Caco-2 (cell line): ENCODE results near the gene EBNA1BP2. TPM values are rescaled to one million over a fixed set of nuclear protein-coding genes. Genes with fewer than 3 reads are reported as not detected.

Experiments
- BruUV-seq: library from RNA; stranded (reverse); fragments of 400-500 nt; replicated peaks from 2 replicates; lab custom pipeline; 2021; lab: Mats Ljungman, UMichigan
- CTCF ChIA-PET: fragments of 300-600 bp; sonication (Branson Sonifier 250); formaldehyde crosslinking; loops from one replicate; lab custom pipeline; 2022; ENCODE audit warnings: antibody characterized with exemption; lab: Charles Lee
- POLR2A ChIA-PET: fragments of 300-600 bp; sonication (Branson Sonifier 250); formaldehyde crosslinking; loops from one replicate; lab custom pipeline; 2022; ENCODE audit warnings: antibody characterized with exemption; lab: Charles Lee
- DNase-seq, 2 experiments: peaks; one replicate each; pipeline versions ENCODE4 v3.0.0 to v3.0.0-alpha.2; 2020 to 2022
- H3K27me3 ChIP-seq: replicated peaks from 2 replicates; pipeline ENCODE4 v1.6.0; 2011; ENCODE audit warnings: low read length; ENCODE audit not compliant: control insufficient read depth, insufficient read depth
- H3K36me3 ChIP-seq: 2 replicates; pipeline ENCODE4 v1.5.1; 2011; ENCODE audit warnings: low read length; ENCODE audit not compliant: control insufficient read depth, insufficient read depth
- H3K4me1 ChIP-seq: fragments of 250-450 bp; sonication (Bioruptor Pico); 2 replicates; pipeline ENCODE4 v1.5.1; 2020; ENCODE audit warnings: mild to moderate bottlenecking
- H3K4me3 ChIP-seq: 2 replicates; pipeline ENCODE4 v1.5.1; 2011; ENCODE audit warnings: low read depth, mild to moderate bottlenecking, control low read depth, low read length
- H3K9me3 ChIP-seq: fragments of 250-450 bp; sonication (Bioruptor Pico); 2 replicates; pipeline ENCODE4 v1.5.1; 2020; ENCODE audit warnings: mild to moderate bottlenecking, moderate library complexity
- H3K27ac Mint-ChIP-seq: one replicate; pipeline ENCODE4 v1.8.0; 2022; ENCODE audit warnings: mixed read lengths; ENCODE audit not compliant: unreplicated experiment
- H3K27me3 Mint-ChIP-seq: one replicate; pipeline ENCODE4 v1.8.0; 2022; ENCODE audit warnings: mixed read lengths; ENCODE audit not compliant: insufficient read depth, unreplicated experiment
- H3K36me3 Mint-ChIP-seq: one replicate; pipeline ENCODE4 v1.8.0; 2022; ENCODE audit warnings: mild to moderate bottlenecking, mixed read lengths; ENCODE audit not compliant: insufficient read depth, unreplicated experiment
- H3K4me1 Mint-ChIP-seq: one replicate; pipeline ENCODE4 v1.8.0; 2022; ENCODE audit warnings: low read depth, mixed read lengths; ENCODE audit not compliant: unreplicated experiment
- H3K4me3 Mint-ChIP-seq: one replicate; pipeline ENCODE4 v1.8.0; 2022; ENCODE audit warnings: mild to moderate bottlenecking, moderate library complexity, mixed read lengths; ENCODE audit not compliant: unreplicated experiment
- H3K9me3 Mint-ChIP-seq: one replicate; pipeline ENCODE4 v1.8.0; 2022; ENCODE audit warnings: mixed read lengths; ENCODE audit not compliant: unreplicated experiment
- CTCF ChIP-seq, 2 experiments: fragments of 200-600 bp in 1 of 2; IDR thresholded peaks; 1 replicate in 1 of 2; 2 replicates in 1 of 2; pipeline versions ENCODE4 v1.5.1 to v1.8.0; 2011 to 2022; ENCODE audit warnings: antibody characterized with exemption in 1 of 2, control low read depth in 1 of 2, inconsistent platforms in 1 of 2, low read depth in 1 of 2, low read length in 1 of 2, mild to moderate bottlenecking in 1 of 2, moderate library complexity in 1 of 2; ENCODE audit not compliant: insufficient read depth in 1 of 2, severe bottlenecking in 1 of 2, unreplicated experiment in 1 of 2
- intact Hi-C: fragments of 100-400 bp; cut with micrococcal nuclease; formaldehyde crosslinking; loops from one replicate; pipeline ENCODE4 v1.10.0; 2022; ENCODE audit not compliant: unreplicated experiment
- total RNA-seq: library from RNA; stranded (reverse); gene quantifications from 2 replicates; pipeline ENCODE4 v1.2.3, GENCODE V29; 2022

EBNA1BP2 gene
- total RNA-seq, 1 experiment from 2014 or later = 56.3 TPM

GRCh38 chr1:43207229-43207853, 35.3 kb upstream of the EBNA1BP2 start:
- Mint-ChIP-seq H3K9me3 (no peaks in the 10 kb centered on the region), H3K4me1 (no peaks in the 10 kb centered on the region), H3K27me3 (no peaks in the 10 kb centered on the region), H3K4me3 (peak overlapping the region; percentile 53), H3K36me3 (peaks cover 22% of the 10 kb centered on the region), H3K27ac (peak overlapping the region; percentile 93)
- no peak for TF ChIP-seq CTCF (IDR thresholded peaks at IDR 0.05; ENCODE audit: insufficient read depth in 1 of 2, low read depth in 1 of 2, low read length in 1 of 2, severe bottlenecking in 1 of 2, unreplicated experiment in 1 of 2)
- TSS peak; percentile 99 for BruUV-seq
- Histone ChIP-seq H3K36me3 (no peaks in the 10 kb centered on the region), H3K27me3 (no peaks in the 10 kb centered on the region), H3K4me3 (no peak overlapping the region), H3K4me1 (peaks cover 32% of the 10 kb centered on the region), H3K9me3 (peaks cover 24% of the 10 kb centered on the region)
- CTCF ChIA-PET = interaction anchor here (1.0 to 2.1 kb wide), 5 partner anchors 19 to 207 kb away, joined by 3 to 7 read pairs (median 5); partner anchors contain the start of genes C1orf210, CFAP57 and EBNA1BP2
- POLR2A ChIA-PET = interaction anchor here (0.6 to 2.0 kb wide), 6 partner anchors 17 to 200 kb away, joined by 3 to 17 read pairs (median 6); partner anchors contain the start of genes C1orf210, CFAP57, EBNA1BP2 and ELOVL1
- intact Hi-C loops = no loop called here
- DNase-seq = peak in 1 of 2 experiments; percentile 55

GRCh38 chr1:43206600-43207228, 34.6 kb upstream of the EBNA1BP2 start:
- TF ChIP-seq CTCF (IDR thresholded peaks at IDR 0.05; ENCODE audit: insufficient read depth in 1 of 2, low read depth in 1 of 2, low read length in 1 of 2, severe bottlenecking in 1 of 2, unreplicated experiment in 1 of 2) = no peak
- ChIA-PET POLR2A (interaction anchor here (0.7 to 2.0 kb wide), 8 partner anchors 9 to 361 kb away, joined by 3 to 17 read pairs (median 6); partner anchors contain the start of genes C1orf210, CFAP57, EBNA1BP2 and ELOVL1), CTCF (interaction anchor here (0.6 to 2.1 kb wide), 6 partner anchors 20 to 318 kb away, joined by 3 to 7 read pairs (median 4); partner anchors contain the start of genes C1orf210, CFAP57 and EBNA1BP2)
- no peaks in the 10 kb centered on the region for H3K27me3 Mint-ChIP-seq
- peak overlapping the region; percentile 53 for H3K4me3 Mint-ChIP-seq
- peaks cover 32% of the 10 kb centered on the region for H3K4me1 ChIP-seq
- H3K9me3 Mint-ChIP-seq = no peaks in the 10 kb centered on the region
- no peaks in the 10 kb centered on the region for H3K27me3 ChIP-seq
- H3K4me3 ChIP-seq = no peak overlapping the region
- peaks cover 29% of the 10 kb centered on the region for H3K9me3 ChIP-seq
- intact Hi-C loops = loop anchor here (1.0 kb wide), 1 partner anchor 34 kb away; the partner anchor contains the start of genes CFAP57 and EBNA1BP2
- DNase-seq = peak; percentile 89 to 95
- no peaks in the 10 kb centered on the region for H3K36me3 ChIP-seq
- H3K36me3 Mint-ChIP-seq = peaks cover 22% of the 10 kb centered on the region
- BruUV-seq = no TSS peak
- H3K27ac Mint-ChIP-seq = peak overlapping the region; percentile 93
- H3K4me1 Mint-ChIP-seq = no peaks in the 10 kb centered on the region

GRCh38 chr1:43205671-43206070, 33.6 kb upstream of the EBNA1BP2 start:
- Histone ChIP-seq H3K9me3 (peaks cover 31% of the 10 kb centered on the region), H3K27me3 (no peaks in the 10 kb centered on the region), H3K4me3 (no peak overlapping the region), H3K4me1 (peaks cover 32% of the 10 kb centered on the region), H3K36me3 (no peaks in the 10 kb centered on the region)
- CTCF ChIA-PET = no interaction called here
- Mint-ChIP-seq H3K4me3 (no peak overlapping the region), H3K27me3 (no peaks in the 10 kb centered on the region), H3K9me3 (no peaks in the 10 kb centered on the region), H3K27ac (peak overlapping the region; percentile 93), H3K4me1 (no peaks in the 10 kb centered on the region), H3K36me3 (peaks cover 22% of the 10 kb centered on the region)
- DNase-seq = no peak
- BruUV-seq = no TSS peak
- intact Hi-C loops = loop anchor here (1.0 kb wide), 1 partner anchor 33 kb away; the partner anchor contains the start of genes CFAP57 and EBNA1BP2
- no peak for TF ChIP-seq CTCF (IDR thresholded peaks at IDR 0.05; ENCODE audit: insufficient read depth in 1 of 2, low read depth in 1 of 2, low read length in 1 of 2, severe bottlenecking in 1 of 2, unreplicated experiment in 1 of 2)
- POLR2A ChIA-PET = no interaction called here
